ENCODE measurements around the gene ZNF117.
"Not testable (repeated sequence)": the region's sequence is repeated elsewhere in the genome, so short reads cannot be mapped to it uniquely, and the experiment has no call there.

- not testable (repeated sequence) for TF ChIP-seq REST (IDR thresholded peaks at IDR 0.05; ENCODE audit: low read depth); POLR2A (IDR thresholded peaks at IDR 0.05; ENCODE audit: borderline replicate concordance, extremely low read depth, insufficient read depth, insufficient read length); CBX3 (IDR thresholded peaks at IDR 0.05; ENCODE audit: low read depth); POLR2AphosphoS5 (IDR thresholded peaks at IDR 0.05; ENCODE audit: low read depth, low read length); CTCF (IDR thresholded peaks at IDR 0.05 in 2 of 3, conservative IDR thresholded peaks at IDR 0.05 in 1 of 3; ENCODE audit: borderline replicate concordance in 1 of 3, insufficient read depth in 1 of 3, low read depth in 2 of 3, low read length in 2 of 3); EGR1 (IDR thresholded peaks at IDR 0.05; ENCODE audit: low read depth); RAD21 (IDR thresholded peaks at IDR 0.05; ENCODE audit: low read depth); SRF (IDR thresholded peaks at IDR 0.05; ENCODE audit: low read depth)
These were observed 30.1 kb upstream of the ZNF117 start for GRCh38 chr7:65020978-65021377.

All from HCT116 (cell line).